Ammon's horn (tissue), 1 donor: ENCODE data around the gene ABTB2.

Experiments used
- DNase-seq: peaks from one replicate; pipeline ENCODE4 v3.0.0-alpha.2; 2016; ENCODE audit warnings: low spot score

ABTB2 gene

GRCh38 chr11:34341931-34342533, 15.8 kb downstream of the ABTB2 start:
- no peak for DNase-seq

GRCh38 chr11:34341096-34341495, 16.7 kb downstream of the ABTB2 start:
- no peak for DNase-seq

- no peak for DNase-seq
These were observed 17.2 kb downstream of the ABTB2 start for GRCh38 chr11:34340653-34341052.

- DNase-seq = no peak
These were observed 18.4 kb downstream of the ABTB2 start for GRCh38 chr11:34339149-34340064.

DNA sequence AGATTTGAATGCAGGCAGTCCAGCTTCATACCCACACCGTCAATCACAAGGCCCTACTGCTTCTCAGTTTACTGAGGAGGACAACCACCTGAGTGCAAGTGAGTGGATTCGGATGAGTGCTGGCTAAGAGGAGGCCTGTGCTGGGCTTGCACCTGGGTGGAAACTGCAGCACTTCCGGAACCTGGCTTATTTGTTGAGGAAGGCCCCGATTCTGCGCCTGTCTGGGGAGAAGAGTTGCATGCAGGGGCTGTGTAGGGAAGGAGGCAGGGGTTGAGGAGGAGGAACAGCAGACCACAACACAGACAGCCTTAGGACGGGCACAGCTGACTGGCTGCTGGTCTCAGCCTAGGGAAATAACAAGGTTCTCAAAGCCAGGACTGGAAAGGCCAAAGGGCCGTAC, 20.8 kb downstream of the ABTB2 start:
- no peak for DNase-seq

- no peak for DNase-seq
These were observed 22.0 kb downstream of the ABTB2 start for GRCh38 chr11:34335801-34336200.

- no peak for DNase-seq
These were observed 22.5 kb downstream of the ABTB2 start for GRCh38 chr11:34335331-34335730.

- no peak for DNase-seq
These were observed 24.0 kb downstream of the ABTB2 start for GRCh38 chr11:34333787-34334186.

- DNase-seq = peak; percentile 31
These were observed 25.3 kb downstream of the ABTB2 start for GRCh38 chr11:34332524-34332923.

- DNase-seq = no peak
These were observed 26.1 kb downstream of the ABTB2 start for GRCh38 chr11:34331736-34332135.

- DNase-seq = no peak
These were observed 26.5 kb downstream of the ABTB2 start for GRCh38 chr11:34331329-34331728.

- DNase-seq = no peak
These were observed 27.2 kb downstream of the ABTB2 start for GRCh38 chr11:34330653-34331052.

GRCh38 chr11:34329876-34330275, 27.9 kb downstream of the ABTB2 start:
- DNase-seq = no peak

DNA sequence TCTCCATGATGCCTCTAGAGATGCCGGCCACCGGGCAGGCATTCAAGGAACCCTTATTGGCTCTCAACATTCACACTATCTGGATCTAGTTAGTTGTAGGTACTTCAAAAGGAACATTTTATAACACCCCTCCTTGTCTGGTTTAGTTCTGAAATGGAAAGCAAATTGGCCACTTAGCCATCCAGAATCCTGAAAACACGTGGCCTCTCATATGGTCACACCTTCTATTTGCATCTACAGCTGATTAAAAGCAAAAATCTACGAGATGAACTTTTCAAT, 29.2 kb downstream of the ABTB2 start:
- DNase-seq = no peak

DNA sequence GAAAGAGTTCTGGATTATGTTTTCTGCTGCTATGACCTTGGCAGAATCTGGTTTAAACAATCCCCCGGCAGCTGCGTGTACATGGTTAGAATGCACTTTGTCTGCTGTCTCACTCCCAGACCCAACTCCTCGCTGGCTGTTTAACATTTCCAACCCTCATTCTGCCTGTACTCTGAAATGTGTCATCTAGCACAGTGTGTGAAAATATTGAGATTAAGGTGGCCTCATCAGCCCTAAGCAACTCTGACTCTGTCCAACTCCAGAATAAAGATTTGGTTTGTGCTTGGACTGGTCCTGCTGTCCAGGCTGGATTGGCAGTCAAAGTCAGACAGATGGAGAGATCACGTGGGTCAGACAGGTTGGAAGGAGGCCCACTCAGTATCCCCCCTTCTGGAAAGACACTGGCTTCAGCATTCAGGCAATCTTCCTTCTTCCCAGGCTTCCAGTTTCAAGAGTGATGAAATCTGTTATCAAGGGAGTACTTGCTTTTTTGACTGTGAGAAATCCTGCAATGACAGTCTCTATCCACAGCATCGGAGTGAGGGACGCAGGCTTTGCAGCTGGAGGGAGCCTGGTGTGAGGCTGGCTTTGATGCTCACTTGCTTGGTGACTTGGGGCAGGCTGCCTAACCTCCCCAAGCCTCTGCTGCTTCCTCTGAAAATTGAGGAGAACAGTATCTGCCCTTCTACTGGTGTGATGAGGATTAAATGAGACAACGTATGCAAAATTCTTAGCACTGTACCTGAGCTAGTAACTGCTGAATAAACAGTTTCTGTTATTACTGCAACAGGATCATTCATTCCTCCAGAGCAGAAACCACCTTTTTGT, 29.8 kb downstream of the ABTB2 start:
- peak; percentile 71 for DNase-seq

DNA sequence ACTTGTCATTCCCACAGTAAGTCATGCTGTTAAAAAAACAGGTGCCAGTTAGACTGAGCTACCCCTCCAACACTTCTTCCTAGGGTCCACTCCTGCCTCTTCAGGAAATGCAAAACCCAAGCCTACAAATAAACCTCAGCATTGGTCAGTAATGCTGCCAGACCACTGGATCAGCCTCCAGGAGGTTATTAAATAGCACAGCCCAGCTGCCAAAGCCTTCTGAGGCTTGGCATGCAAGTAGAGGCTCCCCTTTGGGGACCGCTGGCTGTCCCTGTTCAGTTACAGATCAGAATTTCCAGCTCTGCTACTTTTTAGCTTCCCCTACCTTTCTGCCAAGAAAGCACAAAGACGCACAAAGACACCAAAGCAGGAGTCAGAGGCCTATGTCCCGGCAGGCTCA, 33.3 kb downstream of the ABTB2 start:
- no peak for DNase-seq

DNA sequence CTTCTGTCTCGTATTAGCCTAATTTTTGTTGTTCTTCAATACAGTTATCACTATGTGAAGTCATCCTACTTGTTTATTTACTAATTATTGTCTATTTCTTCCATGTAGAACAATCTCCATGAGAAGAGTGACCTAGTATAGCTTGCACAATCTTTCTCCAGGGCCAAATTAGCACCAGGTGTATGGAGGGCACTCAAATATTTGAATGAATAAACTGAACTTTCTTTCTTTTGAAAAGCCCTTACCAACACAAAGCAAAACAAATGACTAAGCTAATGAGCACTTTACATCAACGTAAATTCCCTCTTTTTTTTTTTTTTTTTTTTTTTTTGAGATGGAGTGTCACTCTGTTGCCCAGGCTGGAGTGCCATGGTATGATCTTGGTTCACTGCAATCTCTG, 34.2 kb downstream of the ABTB2 start:
- no peak for DNase-seq

GRCh38 chr11:34318111-34319037, 39.4 kb downstream of the ABTB2 start:
- DNase-seq = no peak

DNA sequence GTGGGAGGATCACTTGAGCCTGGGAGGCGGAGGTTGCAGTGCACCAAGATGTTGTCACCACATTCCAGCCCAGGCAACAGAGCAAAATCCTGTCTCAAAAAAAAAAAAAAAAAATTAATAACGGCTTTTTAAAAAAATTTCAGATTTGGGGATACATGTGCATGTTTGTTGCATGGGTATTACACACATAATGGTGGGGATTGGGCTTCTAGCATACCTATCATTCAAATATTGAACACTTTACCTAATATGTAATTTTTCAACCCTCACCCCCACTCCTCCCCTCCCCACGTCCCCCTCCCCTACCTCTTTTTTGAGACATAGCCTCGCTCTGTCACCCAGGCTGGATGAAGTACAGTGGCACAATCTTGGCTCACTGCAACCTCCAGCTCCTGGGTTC, 40.1 kb downstream of the ABTB2 start:
- DNase-seq = no peak

GRCh38 chr11:34317036-34317360, 40.8 kb downstream of the ABTB2 start:
- DNase-seq = no peak

DNA sequence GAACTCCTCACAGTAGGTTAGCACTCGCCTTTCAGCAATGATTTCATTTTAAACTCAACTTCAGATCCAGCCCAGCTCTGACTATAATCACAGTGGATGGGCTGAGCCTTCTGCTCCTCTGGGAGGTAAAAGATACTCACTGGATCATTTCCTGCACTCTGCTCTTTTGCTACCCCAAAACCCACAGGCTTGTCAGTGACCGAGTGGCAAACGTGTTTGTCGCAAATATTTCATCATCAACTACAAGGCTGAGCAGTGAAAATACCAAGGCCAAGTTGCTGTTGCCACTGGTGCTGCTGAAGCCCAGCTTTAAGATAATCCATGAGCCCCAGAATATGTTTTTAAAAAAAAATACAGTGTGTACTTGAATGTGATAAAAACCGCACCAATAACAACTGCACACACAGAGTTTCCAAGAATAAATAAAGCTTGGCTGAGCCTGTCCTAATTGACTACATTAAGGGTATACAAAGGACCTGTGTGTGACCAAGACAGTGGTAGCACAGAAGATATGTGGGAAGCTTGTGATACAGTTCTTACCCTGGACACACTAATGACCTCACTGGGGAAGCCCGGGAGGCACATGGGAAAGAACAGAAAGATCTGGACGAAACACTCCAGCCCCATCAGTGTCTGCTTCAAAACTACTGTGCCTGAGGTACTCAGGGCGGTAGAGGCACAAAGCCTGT, 41.3 kb downstream of the ABTB2 start:
- DNase-seq = peak; percentile 31
